OCI-LY3 (cell line): Measurements from ENCODE around the gene OR10H4.
"Not testable (repeated sequence)": the region's sequence is repeated elsewhere in the genome, so short reads cannot be mapped to it uniquely, and the experiment has no call there.

Experiments
- CTCF ChIP-seq: fragments of 200-600, 300-600 bp; sonication (generic); IDR thresholded peaks from 2 replicates; pipeline ENCODE4 v1.5.1; 2014; ENCODE audit warnings: antibody characterized with exemption, low read length, low read depth
- EZH2phosphoT487 ChIP-seq: fragments of 200-600 bp; shearing (Covaris generic); IDR thresholded peaks from 2 replicates; pipeline ENCODE4 v1.6.1; 2018; ENCODE audit warnings: antibody characterized with exemption, mixed run types, low read depth

- TF ChIP-seq CTCF, EZH2phosphoT487: not testable (repeated sequence)
These were observed 45.9 kb upstream of the OR10H4 start for GRCh38 chr19:15902898-15903297.
